Neutrophil (primary cell): ENCODE results near the gene TCF15.

Experiments
- H3K27ac ChIP-seq: fragments of 200-600 bp; sonication (generic); 2 replicates; pipeline ENCODE4 v1.5.1; 2016; ENCODE audit warnings: mild to moderate bottlenecking, moderate library complexity
- H3K27me3 ChIP-seq: fragments of 200-600 bp; sonication (generic); 2 replicates; pipeline ENCODE4 v1.6.0; 2016; ENCODE audit warnings: mild to moderate bottlenecking
- H3K36me3 ChIP-seq: fragments of 200-600 bp; sonication (generic); 2 replicates; pipeline ENCODE4 v1.5.1; 2017
- H3K4me1 ChIP-seq, 2 experiments: fragments of 200-600 bp in 1 of 2; sonication (generic) in 1 of 2; 1 replicate in 1 of 2; 2 replicates in 1 of 2; pipeline versions ENCODE4 v1.5.1 to v1.6.1; 2013 to 2016; ENCODE audit warnings: low read depth in 1 of 2, low read length in 1 of 2, mild to moderate bottlenecking in 1 of 2, moderate library complexity in 1 of 2; ENCODE audit not compliant: control insufficient read depth in 1 of 2, insufficient read depth in 1 of 2
- H3K4me3 ChIP-seq, 2 experiments: fragments of 200-600 bp in 1 of 2; sonication (generic) in 1 of 2; 1 replicate in 1 of 2; 2 replicates in 1 of 2; pipeline ENCODE4 v1.5.1; 2013 to 2016; ENCODE audit warnings: low read depth in 1 of 2, low read length in 1 of 2, mild to moderate bottlenecking in 1 of 2, moderate library complexity in 1 of 2
- H3K9me3 ChIP-seq: fragments of 200-600 bp; sonication (generic); 2 replicates; pipeline ENCODE4 v1.5.1; 2016
- CTCF ChIP-seq: fragments of 200-600 bp; sonication (generic); IDR thresholded peaks from 2 replicates; pipeline ENCODE4 v1.5.1; 2016; ENCODE audit warnings: antibody characterized with exemption

The TCF15 gene

GRCh38 chr20:610130-611046, at the start of gene TCF15:
TSS of gene TCF15 (minus strand) at chr20:610309. CDS start at chr20:610237, 72 bp downstream.
- Histone ChIP-seq H3K36me3 (no peaks in the 10 kb centered on the region), H3K9me3 (no peaks in the 10 kb centered on the region), H3K4me1 (no peaks in the 10 kb centered on the region), H3K27ac (no peak within 1 kb of the TSS), H3K4me3 (no peak within 1 kb of the TSS), H3K27me3 (peaks cover 95% of the 10 kb centered on the region)
- TF ChIP-seq CTCF, result no peak

DNA sequence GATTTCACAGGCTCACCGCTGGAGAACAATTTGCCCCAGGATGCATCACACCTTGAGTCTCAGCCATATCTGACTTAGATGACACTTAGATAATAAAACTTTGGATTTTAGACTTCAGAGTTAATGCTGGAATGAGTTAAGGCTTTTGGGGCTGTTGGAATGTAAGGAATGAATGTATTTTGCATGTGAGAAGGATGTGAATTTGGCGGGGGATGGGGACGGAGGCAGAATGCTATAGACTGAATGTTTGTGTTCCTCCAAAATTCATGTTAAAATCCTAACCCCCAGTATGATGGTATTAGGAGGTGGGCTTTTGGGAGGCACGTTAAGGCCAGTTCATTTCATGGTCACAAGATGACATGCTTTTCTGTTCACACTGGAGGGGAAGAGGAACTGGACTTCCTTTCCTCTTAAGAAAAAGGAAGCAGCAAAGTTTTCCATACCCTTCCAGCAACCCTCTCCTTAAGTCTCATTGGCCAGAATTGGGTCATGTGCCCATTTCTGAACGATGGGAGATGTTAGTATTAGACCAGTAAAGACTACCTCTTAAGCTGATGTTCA, 48.7 kb upstream of the TCF15 start:
- Histone ChIP-seq H3K4me3 (peak overlapping the region in 1 of 2 experiments; percentile 60), H3K27ac (peak overlapping the region; percentile 97), H3K27me3 (peaks cover 45% of the 10 kb centered on the region), H3K9me3 (no peaks in the 10 kb centered on the region), H3K4me1 (peaks cover 58 to 71% of the 10 kb centered on the region in 2 experiments), H3K36me3 (no peaks in the 10 kb centered on the region)
- TF ChIP-seq CTCF, result no peak

GRCh38 chr20:658202-658601, 48.1 kb upstream of the TCF15 start:
- Histone ChIP-seq H3K27ac (peak overlapping the region; percentile 97), H3K4me3 (no peak overlapping the region), H3K4me1 (peaks cover 60 to 70% of the 10 kb centered on the region in 2 experiments), H3K27me3 (peaks cover 42% of the 10 kb centered on the region), H3K36me3 (no peaks in the 10 kb centered on the region), H3K9me3 (no peaks in the 10 kb centered on the region)
- TF ChIP-seq CTCF, result no peak

DNA sequence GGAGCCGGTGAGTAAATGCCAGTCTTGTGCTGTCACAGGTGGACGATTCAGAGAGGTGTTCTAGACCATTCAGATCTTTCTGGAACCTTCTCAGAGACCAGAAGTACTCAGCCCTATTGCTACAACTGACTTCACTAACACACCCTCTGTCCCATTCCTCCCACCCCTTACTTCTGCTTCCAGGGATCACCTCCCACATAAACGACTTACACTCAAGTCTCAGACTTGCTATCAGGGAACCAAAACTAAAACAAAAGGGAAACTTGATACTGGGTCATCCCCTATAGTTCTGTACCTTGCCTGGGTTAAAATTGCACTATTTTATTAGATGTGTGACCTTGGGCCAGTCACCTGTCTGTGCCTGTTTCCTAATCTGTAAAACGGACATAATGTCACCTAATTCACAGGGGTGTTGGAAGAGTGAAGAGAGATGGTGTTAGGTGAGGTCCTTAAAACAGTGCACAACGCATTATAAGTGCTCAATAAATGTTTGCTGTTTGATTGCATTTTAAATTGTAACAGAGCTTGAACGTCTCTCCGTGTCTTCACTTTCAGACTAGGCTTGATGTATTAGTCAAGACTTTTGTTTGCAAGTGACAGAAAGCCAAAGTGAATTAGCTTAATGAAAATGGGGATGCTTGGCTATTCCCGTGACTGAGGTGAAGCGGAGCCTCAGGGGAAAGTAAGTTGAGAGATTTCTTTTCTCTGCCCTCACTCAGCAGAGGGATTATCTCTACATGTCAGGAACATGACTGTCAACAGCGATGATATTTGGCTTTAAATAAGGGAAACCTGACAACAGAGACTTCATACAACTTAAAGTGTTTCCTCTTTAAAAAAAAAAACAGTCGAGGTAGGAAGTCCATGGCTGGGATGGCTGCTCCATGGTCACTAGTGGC, 45.9 kb upstream of the TCF15 start:
- no peak overlapping the region for H3K4me3 ChIP-seq
- H3K27ac ChIP-seq, result peak overlapping the region; percentile 15
- peaks cover 21% of the 10 kb centered on the region for H3K27me3 ChIP-seq
- H3K4me1 ChIP-seq, result peaks cover 54 to 61% of the 10 kb centered on the region in 2 experiments
- no peaks in the 10 kb centered on the region for H3K36me3 ChIP-seq
- TF ChIP-seq CTCF, result no peak
- H3K9me3 ChIP-seq, result no peaks in the 10 kb centered on the region

DNA sequence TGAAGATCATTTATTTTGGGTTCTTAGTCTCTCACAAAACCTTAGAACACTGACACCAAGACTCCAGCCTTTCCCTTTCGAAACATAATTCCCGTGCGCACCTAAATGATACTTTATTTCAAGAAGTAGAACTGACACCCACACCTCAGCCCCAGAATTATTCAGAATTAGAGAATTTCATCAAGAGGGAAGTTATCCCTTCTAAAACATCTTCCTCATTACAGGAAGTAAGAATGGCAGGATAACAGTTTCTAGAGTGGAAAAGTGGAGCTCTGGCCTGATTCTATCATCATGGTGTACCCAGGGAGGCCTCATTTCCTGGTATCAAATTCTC, 44.3 kb upstream of the TCF15 start:
- Histone ChIP-seq H3K27ac (peak overlapping the region; percentile 91), H3K27me3 (peaks cover 21% of the 10 kb centered on the region), H3K4me1 (peaks cover 38 to 48% of the 10 kb centered on the region in 2 experiments), H3K4me3 (no peak overlapping the region), H3K9me3 (no peaks in the 10 kb centered on the region), H3K36me3 (peaks cover 12% of the 10 kb centered on the region)
- no peak for TF ChIP-seq CTCF
